Fibroblast of mammary gland (primary cell): ENCODE results near the gene CREB5.

Experiments used
- DNase-seq: peaks from one replicate; pipeline ENCODE4 v3.0.0-alpha.2; 2010; ENCODE audit warnings: low read depth
- H3K4me3 ChIP-seq: 2 replicates; pipeline ENCODE4 v1.5.1; 2011; ENCODE audit warnings: low read depth, mild to moderate bottlenecking, low read length, moderate library complexity; ENCODE audit not compliant: control insufficient read depth
- CTCF ChIP-seq: conservative IDR thresholded peaks from 2 replicates; pipeline ENCODE4 v1.5.1; 2011; ENCODE audit warnings: low read depth, low read length, inconsistent platforms; ENCODE audit not compliant: control insufficient read depth, insufficient read depth

Gene CREB5

DNA sequence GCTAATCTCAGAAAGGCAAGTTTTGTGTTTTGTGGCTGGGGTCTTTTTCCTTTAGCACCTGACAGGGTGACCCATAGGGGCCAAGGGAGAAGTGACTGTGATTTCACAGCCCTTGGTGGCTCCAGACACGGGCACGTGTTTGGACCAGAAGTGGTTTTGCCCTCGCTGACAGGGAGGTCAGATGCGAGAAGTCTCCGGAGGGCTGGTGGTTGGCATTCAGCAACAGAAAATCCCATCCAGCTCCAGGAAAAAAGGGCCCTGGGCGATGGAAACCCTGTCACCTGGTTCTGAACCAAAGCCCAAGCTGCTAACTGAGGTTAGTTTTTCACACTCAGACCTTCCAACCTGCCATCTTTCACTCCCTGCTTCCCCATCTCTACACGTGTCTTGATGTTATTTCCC is 272.9 kb downstream of the CREB5 start:
- no peak overlapping the region for H3K4me3 ChIP-seq
- no peak for TF ChIP-seq CTCF
- no peak for DNase-seq

DNA sequence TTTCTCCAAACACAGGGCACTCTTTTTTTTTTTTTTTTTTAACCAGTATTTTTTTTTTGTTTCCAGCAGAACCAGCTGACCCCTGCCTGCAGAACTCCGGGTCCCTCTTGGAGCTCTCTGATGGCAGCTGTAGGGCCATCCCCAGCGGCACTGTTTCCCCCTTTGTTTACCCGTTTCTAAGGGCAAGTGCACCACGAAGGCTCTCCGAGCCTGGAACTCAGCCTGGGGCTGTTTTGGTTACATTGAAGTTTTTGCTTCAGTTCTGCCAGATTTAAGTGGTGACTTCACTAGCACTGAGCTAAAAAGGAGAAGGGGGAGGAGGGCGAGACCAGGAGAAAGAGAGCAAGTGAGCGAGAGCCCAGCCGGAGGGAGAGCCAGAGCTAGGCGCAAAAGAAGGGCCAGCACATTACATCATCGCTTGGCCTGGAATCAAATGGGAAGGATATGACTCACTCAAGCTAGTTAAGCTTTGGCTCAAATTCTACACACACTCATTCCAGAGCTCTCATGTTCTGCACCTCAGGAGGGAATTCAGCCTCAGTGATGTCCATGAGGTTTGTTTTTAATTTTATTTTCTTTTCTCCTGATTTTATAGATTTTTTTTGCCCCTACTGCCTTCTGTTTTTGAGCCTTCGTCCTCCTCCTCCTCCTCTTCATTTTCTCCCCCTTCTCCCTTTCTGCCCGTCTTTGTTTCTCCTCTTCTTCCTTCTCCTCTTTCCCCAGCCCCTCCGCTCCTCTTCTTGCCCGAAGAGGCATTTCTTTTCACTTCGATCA is 273.5 kb downstream of the CREB5 start:
- peak; percentile 99 for DNase-seq
- H3K4me3 ChIP-seq: peak overlapping the region; percentile 70
- no peak for TF ChIP-seq CTCF

DNA sequence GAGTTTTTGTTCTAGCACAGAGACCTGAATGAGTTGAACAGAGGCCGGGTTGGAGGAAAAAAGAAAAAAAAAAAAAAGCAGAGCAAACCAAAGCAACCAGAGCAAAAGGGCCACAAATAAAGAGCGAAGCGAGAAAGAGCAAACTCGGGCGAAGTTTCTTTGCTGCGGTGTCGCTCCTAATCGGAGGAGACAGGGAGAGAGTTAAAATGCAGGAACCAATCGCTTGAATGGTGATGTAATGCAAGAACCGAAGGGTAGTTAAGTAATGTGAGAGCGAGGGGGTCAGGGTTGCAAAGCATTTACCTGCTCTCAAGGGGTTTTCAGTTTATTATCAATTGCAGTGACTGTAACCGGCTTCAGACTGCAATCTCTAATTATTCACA is 274.1 kb downstream of the CREB5 start:
- no peak for TF ChIP-seq CTCF
- DNase-seq: peak; percentile 74
- H3K4me3 ChIP-seq: peak overlapping the region; percentile 70

DNA sequence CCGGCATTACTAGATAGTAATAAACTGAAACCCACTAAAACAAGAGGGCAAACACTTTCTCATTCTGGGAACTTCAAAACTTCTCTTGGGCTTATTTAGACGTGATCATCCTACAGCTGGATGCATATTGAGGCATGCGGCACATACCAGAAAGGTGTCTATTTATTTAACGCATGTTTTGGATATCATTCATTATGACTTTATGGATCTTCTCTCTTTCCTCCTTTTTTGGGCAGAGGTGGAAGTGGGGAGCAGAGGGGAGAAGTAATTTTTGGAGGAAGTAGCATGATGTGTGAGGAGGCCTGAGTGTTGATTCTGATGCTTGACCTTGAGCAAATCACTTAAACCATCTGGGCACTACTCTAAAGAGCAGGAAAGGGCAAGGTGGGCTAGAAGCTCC is 275.2 kb downstream of the CREB5 start:
- TF ChIP-seq CTCF: no peak
- no peak overlapping the region for H3K4me3 ChIP-seq
- DNase-seq: no peak

DNA sequence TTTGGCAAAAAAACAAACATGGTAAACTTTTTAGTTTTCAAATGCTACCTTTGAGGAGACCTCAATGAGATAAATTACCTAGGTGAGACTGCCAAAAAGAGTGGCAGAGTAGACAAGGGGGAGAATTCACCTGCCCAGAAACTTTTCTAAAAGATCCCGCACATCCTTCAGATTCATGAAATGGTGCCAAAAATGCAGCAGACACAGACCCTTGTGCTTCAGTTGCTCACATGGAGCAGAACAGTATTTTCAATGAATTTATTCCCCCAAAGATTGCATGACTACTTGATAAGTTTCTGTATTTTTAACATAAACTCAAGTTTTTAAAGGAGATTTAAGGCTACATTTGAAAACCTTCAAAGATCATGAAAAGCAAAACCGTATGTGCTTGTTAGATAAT is 275.9 kb downstream of the CREB5 start:
- no peak for TF ChIP-seq CTCF
- H3K4me3 ChIP-seq: no peak overlapping the region

GRCh38 chr7:28688651-28689050 is 276.3 kb downstream of the CREB5 start:
- TF ChIP-seq CTCF: no peak
- peak; percentile 78 for DNase-seq
- H3K4me3 ChIP-seq: no peak overlapping the region

More for the DNA sequence above, 275.9 kb downstream of the CREB5 start:
- no peak for DNase-seq
